HCT116 (cell line): ENCODE data around the gene ST3GAL5. TPM values are rescaled to one million over a fixed set of nuclear protein-coding genes. Genes with fewer than 3 reads are reported as not detected.
A peak's percentile ranks its signal among the peaks of the same experiment; 100 is the strongest.

Experiments
- ATAC-seq: fragments of 200-7000 bp; cut with Tn5 transposase; 2 replicates; pipeline ENCODE4 v1.9.1; 2020; ENCODE audit warnings: mild to moderate bottlenecking, moderate library complexity
- BruUV-seq: library from RNA; stranded (reverse); fragments of 400-500 nt; replicated peaks from 2 replicates; lab custom pipeline; 2021; lab: Mats Ljungman, UMichigan
- CTCF ChIA-PET: fragments of 300-600 bp; sonication (Branson Sonifier 250); formaldehyde crosslinking; loops from one replicate; lab custom pipeline; 2021; ENCODE audit warnings: antibody characterized with exemption; lab: Charles Lee
- POLR2A ChIA-PET: fragments of 300-600, 350-600 bp; sonication (Branson Sonifier 250); formaldehyde crosslinking; loops from one replicate; lab custom pipeline; 2021; ENCODE audit warnings: antibody characterized with exemption; lab: Charles Lee
- RAD21 ChIA-PET, 2 experiments: fragments of 300-600 bp; sonication (Branson Sonifier 250); formaldehyde crosslinking; loops; one replicate each; lab custom pipeline; 2023; ENCODE audit warnings: low total read pairs in 2 of 2; ENCODE audit not compliant: uncharacterized antibody in 2 of 2, unreplicated experiment in 2 of 2, low non-redundant PET in 1 of 2; lab: Charles Lee
- DNase-seq: peaks from one replicate; pipeline ENCODE4 v3.0.0-alpha.2; 2010; ENCODE audit warnings: low read depth, low spot score
- H2AFZ ChIP-seq: fragments of 200-600 bp; shearing (Covaris generic), sonication (generic); 2 replicates; pipeline ENCODE4 v1.6.1; 2017; ENCODE audit warnings: low read depth, mixed run types, mixed read lengths, antibody characterized with exemption, low read length; ENCODE audit not compliant: poor library complexity, severe bottlenecking
- H3K27ac ChIP-seq: 2 replicates; pipeline ENCODE4 v1.5.1; 2012; ENCODE audit warnings: low read depth, low read length
- H3K27me3 ChIP-seq: fragments of 200-600 bp; sonication (generic); 2 replicates; pipeline ENCODE4 v1.6.1; 2016; ENCODE audit warnings: mixed run types, low read length, mixed read lengths; ENCODE audit not compliant: insufficient read depth
- H3K36me3 ChIP-seq, 2 experiments: fragments of 200-500 bp in 1 of 2; fragments of 200-600 bp in 1 of 2; sonication (Bioruptor generic) in 1 of 2; sonication (generic) in 1 of 2; 2 replicates each; pipeline versions ENCODE4 v1.5.1 to v1.6.1; 2014 to 2016; ENCODE audit warnings: low read length in 2 of 2, inconsistent platforms in 1 of 2, mixed read lengths in 1 of 2, mixed run types in 1 of 2; ENCODE audit not compliant: insufficient read depth in 2 of 2, control insufficient read depth in 1 of 2
- H3K4me1 ChIP-seq, 2 experiments: fragments of 200-600 bp in 1 of 2; sonication (generic) in 1 of 2; 2 replicates each; pipeline versions ENCODE4 v1.5.1 to v1.6.1; 2012 to 2017; ENCODE audit warnings: low read length in 2 of 2, inconsistent platforms in 1 of 2, mild to moderate bottlenecking in 1 of 2, mixed read lengths in 1 of 2, mixed run types in 1 of 2, moderate library complexity in 1 of 2; ENCODE audit not compliant: insufficient read depth in 2 of 2, control insufficient read depth in 1 of 2
- H3K4me2 ChIP-seq: fragments of 200-600 bp; sonication (generic); 2 replicates; pipeline ENCODE4 v1.6.1; 2017; ENCODE audit warnings: mixed run types, low read length, mixed read lengths
- H3K4me3 ChIP-seq, 2 experiments: fragments of 200-600 bp in 1 of 2; sonication (generic) in 1 of 2; replicated peaks in 1 of 2; 2 replicates each; pipeline ENCODE4 v1.5.1; 2011 to 2016; ENCODE audit warnings: low read length in 2 of 2, control low read depth in 1 of 2, low read depth in 1 of 2, mild to moderate bottlenecking in 1 of 2, mixed read lengths in 1 of 2, mixed run types in 1 of 2
- H3K79me2 ChIP-seq: fragments of 200-600 bp; sonication (generic); 2 replicates; pipeline ENCODE4 v1.6.1; 2017; ENCODE audit warnings: mild to moderate bottlenecking, mixed run types, low read length, moderate library complexity, mixed read lengths; ENCODE audit not compliant: insufficient read depth
- H3K9ac ChIP-seq: fragments of 200-600 bp; sonication (generic); 2 replicates; pipeline ENCODE4 v1.6.1; 2016; ENCODE audit warnings: low read length, mixed read lengths
- H3K9me2 ChIP-seq: fragments of 200-600 bp; sonication (generic), shearing (Covaris generic); 2 replicates; pipeline ENCODE4 v1.6.1; 2017; ENCODE audit warnings: mixed run types, mild to moderate bottlenecking, moderate library complexity; ENCODE audit not compliant: insufficient read depth
- H3K9me3 ChIP-seq, 2 experiments: fragments of 200-500 bp in 1 of 2; fragments of 200-600 bp in 1 of 2; sonication (Bioruptor generic) in 1 of 2; sonication (generic) in 1 of 2; 2 replicates each; pipeline ENCODE4 v1.6.1; 2014 to 2017; ENCODE audit warnings: low read length in 2 of 2, mixed read lengths in 2 of 2, inconsistent platforms in 1 of 2, low read depth in 1 of 2, mild to moderate bottlenecking in 1 of 2, mixed run types in 1 of 2, moderate library complexity in 1 of 2; ENCODE audit not compliant: control insufficient read depth in 1 of 2, insufficient read depth in 1 of 2
- H4K20me1 ChIP-seq: fragments of 200-600 bp; sonication (generic), shearing (Covaris generic); 2 replicates; pipeline ENCODE4 v1.6.1; 2017; ENCODE audit warnings: mixed run types, mild to moderate bottlenecking, moderate library complexity; ENCODE audit not compliant: insufficient read depth
- CBX3 ChIP-seq: IDR thresholded peaks from 2 replicates; pipeline ENCODE4 v1.6.1; 2012; ENCODE audit warnings: low read depth
- CEBPB ChIP-seq: IDR thresholded peaks from 2 replicates; pipeline ENCODE4 v1.6.1; 2012; ENCODE audit warnings: low read depth
- CTCF ChIP-seq, 3 experiments: fragments of 200-600 bp in 1 of 3; sonication (generic) in 1 of 3; IDR thresholded peaks in 2 of 3; conservative IDR thresholded peaks in 1 of 3; 2 replicates each; pipeline ENCODE4 v1.5.1; 2012 to 2017; ENCODE audit warnings: low read depth in 2 of 3, low read length in 2 of 3, antibody characterized with exemption in 1 of 3, borderline replicate concordance in 1 of 3, control low read depth in 1 of 3, mild to moderate bottlenecking in 1 of 3, mixed read lengths in 1 of 3, mixed run types in 1 of 3, moderate library complexity in 1 of 3; ENCODE audit not compliant: insufficient read depth in 1 of 3
- ELF1 ChIP-seq: IDR thresholded peaks from 2 replicates; pipeline ENCODE4 v1.6.1; 2012; ENCODE audit warnings: low read depth, borderline replicate concordance
- MAX ChIP-seq: IDR thresholded peaks from 2 replicates; pipeline ENCODE4 v1.6.1; 2012
- POLR2A ChIP-seq: IDR thresholded peaks from 2 replicates; pipeline ENCODE4 v1.7.0; 2011; ENCODE audit warnings: borderline replicate concordance; ENCODE audit not compliant: insufficient read depth, insufficient read length; ENCODE audit errors: extremely low read depth
- RAD21 ChIP-seq: IDR thresholded peaks from 2 replicates; pipeline ENCODE4 v1.6.1; 2012; ENCODE audit warnings: low read depth, mild to moderate bottlenecking
- ZBTB33 ChIP-seq: IDR thresholded peaks from 2 replicates; pipeline ENCODE4 v1.6.1; 2011; ENCODE audit warnings: mild to moderate bottlenecking, low read length, moderate library complexity; ENCODE audit not compliant: insufficient replicate concordance; ENCODE audit errors: extremely low read depth
- ZFX ChIP-seq: fragments of 450-650 bp; IDR thresholded peaks from 2 replicates; pipeline ENCODE4 v1.6.1; 2017
- intact Hi-C: fragments of 100-400 bp; cut with micrococcal nuclease; formaldehyde crosslinking; loops from 2 replicates; pipeline ENCODE4 v1.10.0; 2022
- total RNA-seq: library from RNA; stranded (reverse); gene quantifications from one replicate; pipeline ENCODE4 v1.2.1, GENCODE V29; 2021; ENCODE audit not compliant: unreplicated experiment

ST3GAL5 gene
- total RNA-seq, 1 experiment from 2014 or later: 14.8 TPM

GRCh38 chr2:85838181-85838580 is 50.6 kb downstream of the ST3GAL5 start:
- BruUV-seq: no TSS peak
- DNase-seq: no peak
- H3K36me3 ChIP-seq: no peaks in the 10 kb centered on the region
- CTCF ChIA-PET: no interaction called here
- no peak overlapping the region for H3K9ac ChIP-seq
- no peak for TF ChIP-seq ZFX
- TF ChIP-seq POLR2A: no peak
- no peak for TF ChIP-seq ZBTB33
- peak; percentile 21; the same call in 1 of the 2 replicates for TF ChIP-seq RAD21
- TF ChIP-seq CBX3: no peak
- no peak for TF ChIP-seq MAX
- TF ChIP-seq CEBPB: no peak
- no peak for TF ChIP-seq ELF1
- TF ChIP-seq CTCF (IDR thresholded peaks at IDR 0.05 in 2 of 3, conservative IDR thresholded peaks at IDR 0.05 in 1 of 3; ENCODE audit: borderline replicate concordance in 1 of 3, insufficient read depth in 1 of 3, low read depth in 2 of 3, low read length in 2 of 3): no peak
- no peak overlapping the region for H3K4me2 ChIP-seq
- H3K4me3 ChIP-seq: no peak overlapping the region
- H3K27ac ChIP-seq: no peak overlapping the region
- no peaks in the 10 kb centered on the region for H3K9me2 ChIP-seq
- ATAC-seq: peak; percentile 40; the same call in 1 of the 2 replicates
- H3K79me2 ChIP-seq: no peaks in the 10 kb centered on the region
- intact Hi-C loops: no loop called here
- no peaks in the 10 kb centered on the region for H3K27me3 ChIP-seq
- RAD21 ChIA-PET: no interaction called here
- no peaks in the 10 kb centered on the region; a peak in 1 of 4 replicates for H3K9me3 ChIP-seq
- H4K20me1 ChIP-seq: no peaks in the 10 kb centered on the region; the same call in 1 of the 2 replicates
- no peaks in the 10 kb centered on the region for H3K4me1 ChIP-seq
- POLR2A ChIA-PET: no interaction called here
- H2AFZ ChIP-seq: no peak overlapping the region
